HG02938 (cell line): ENCODE results near the gene LTBR.
"Not testable (repeated sequence)": the region's sequence is repeated elsewhere in the genome, so short reads cannot be mapped to it uniquely, and the experiment has no call there.

Experiments
- ATAC-seq: cut with Tn5 transposase; IDR thresholded peaks from one replicate; pipeline ENCODE4 v1.9.1; 2021; ENCODE audit warnings: mild to moderate bottlenecking, moderate library complexity; ENCODE audit not compliant: unreplicated experiment

LTBR gene

GRCh38 chr12:6383572-6384498, at the start of gene LTBR:
Gene LTBR, plus strand, starts transcription at chr12:6384162. Its CDS starts 197 bp downstream, at chr12:6384359.
- no peak for ATAC-seq

GRCh38 chr12:6334359-6334758, 49.6 kb upstream of the LTBR start:
- no peak for ATAC-seq

- ATAC-seq, result no peak
Observed at GRCh38 chr12:6334940-6335450, 49.0 kb upstream of the LTBR start.

- ATAC-seq, result peak; percentile 57
Observed at GRCh38 chr12:6335451-6336078, 48.4 kb upstream of the LTBR start.

- no peak for ATAC-seq
Observed at GRCh38 chr12:6336079-6336888, 47.7 kb upstream of the LTBR start.

- ATAC-seq, result no peak
Observed at GRCh38 chr12:6336889-6337853, 46.8 kb upstream of the LTBR start.

- no peak for ATAC-seq
Observed at GRCh38 chr12:6337958-6338433, 46.0 kb upstream of the LTBR start.

- not testable (repeated sequence) for ATAC-seq
Observed at GRCh38 chr12:6338536-6338935, 45.4 kb upstream of the LTBR start.

GRCh38 chr12:6338955-6339354, 45.0 kb upstream of the LTBR start:
- no peak for ATAC-seq

GRCh38 chr12:6340032-6340638, 43.8 kb upstream of the LTBR start:
- no peak for ATAC-seq

- no peak for ATAC-seq
Observed at GRCh38 chr12:6340745-6341416, 43.1 kb upstream of the LTBR start.

- no peak for ATAC-seq
Observed at GRCh38 chr12:6341417-6342139, 42.4 kb upstream of the LTBR start, which contains the start of gene TNFRSF1A. Gene TNFRSF1A, minus strand, starts transcription at chr12:6342076. Its CDS starts 262 bp downstream, at chr12:6341814.

- ATAC-seq, result no peak
Observed at GRCh38 chr12:6342140-6342889, 41.6 kb upstream of the LTBR start.

GRCh38 chr12:6343518-6343917, 40.4 kb upstream of the LTBR start:
- no peak for ATAC-seq

- not testable (repeated sequence) for ATAC-seq
Observed at GRCh38 chr12:6344101-6344660, 39.8 kb upstream of the LTBR start.

GRCh38 chr12:6345319-6346091, 38.5 kb upstream of the LTBR start:
- no peak for ATAC-seq
